Liver (tissue), 9 donors: ENCODE results near the gene CARMIL1. TPM values are rescaled to one million over a fixed set of nuclear protein-coding genes. Genes with fewer than 3 reads are reported as not detected.

Source experiments
- DNase-seq: peaks from one replicate; pipeline ENCODE4 v3.0.0-alpha.2; 2017; ENCODE audit warnings: low spot score
- H3K27ac ChIP-seq, 2 donors: one replicate each; pipeline ENCODE4 v1.7.0; 2013; ENCODE audit warnings: inconsistent platforms in 2 of 2, low read length in 2 of 2, control low read depth in 1 of 2, low read depth in 1 of 2, mild to moderate bottlenecking in 1 of 2
- H3K27me3 ChIP-seq, 4 donors: one replicate each; pipeline versions ENCODE4 v1.6.1 to v1.7.0; 2013; ENCODE audit warnings: low read length in 3 of 4, inconsistent platforms in 1 of 4, mild to moderate bottlenecking in 1 of 4, moderate library complexity in 1 of 4; ENCODE audit not compliant: control insufficient read depth in 4 of 4, insufficient read depth in 4 of 4
- H3K36me3 ChIP-seq, 4 donors: one replicate each; pipeline versions ENCODE4 v1.6.1 to v1.7.0; 2013; ENCODE audit warnings: low read length in 3 of 4, mild to moderate bottlenecking in 3 of 4, low read depth in 1 of 4, moderate library complexity in 1 of 4; ENCODE audit not compliant: control insufficient read depth in 4 of 4, insufficient read depth in 3 of 4
- H3K4me1 ChIP-seq, 4 donors: one replicate each; pipeline versions ENCODE4 v1.6.1 to v1.7.0; 2013; ENCODE audit warnings: low read length in 3 of 4, mild to moderate bottlenecking in 3 of 4, moderate library complexity in 1 of 4; ENCODE audit not compliant: control insufficient read depth in 4 of 4, insufficient read depth in 4 of 4
- H3K4me3 ChIP-seq, 3 donors: one replicate each; pipeline versions ENCODE4 v1.6.1 to v1.7.0; 2013; ENCODE audit warnings: low read length in 3 of 3, control low read depth in 1 of 3, low read depth in 1 of 3, mild to moderate bottlenecking in 1 of 3
- H3K9ac ChIP-seq, 2 donors: one replicate each; pipeline ENCODE4 v1.7.0; 2013; ENCODE audit warnings: low read length in 2 of 2, mild to moderate bottlenecking in 2 of 2, moderate library complexity in 2 of 2, control low read depth in 1 of 2, low read depth in 1 of 2
- H3K9me3 ChIP-seq, 4 donors: one replicate each; pipeline versions ENCODE4 v1.6.1 to v1.7.0; 2013; ENCODE audit warnings: low read length in 3 of 4; ENCODE audit not compliant: control insufficient read depth in 4 of 4
- FOXA1 ChIP-seq: IDR thresholded peaks from 2 replicates; pipeline ENCODE4 v1.6.1; 2016; ENCODE audit warnings: antibody characterized with exemption
- FOXA2 ChIP-seq: IDR thresholded peaks from 2 replicates; pipeline ENCODE4 v1.6.1; 2016; ENCODE audit warnings: antibody characterized with exemption
- GABPA ChIP-seq, 2 donors: IDR thresholded peaks in 1 of 2; conservative IDR thresholded peaks in 1 of 2; 2 replicates each; pipeline ENCODE4 v1.6.1; 2016; ENCODE audit warnings: antibody characterized with exemption in 2 of 2, mild to moderate bottlenecking in 1 of 2, moderate library complexity in 1 of 2
- HNF4G ChIP-seq: IDR thresholded peaks from 2 replicates; pipeline ENCODE4 v1.6.1; 2016; ENCODE audit warnings: antibody characterized with exemption
- JUND ChIP-seq, 2 donors: IDR thresholded peaks; 2 replicates each; pipeline ENCODE4 v1.6.1; 2016; ENCODE audit warnings: antibody characterized with exemption in 2 of 2
- RAD21 ChIP-seq, 2 donors: IDR thresholded peaks; 2 replicates each; pipeline ENCODE4 v1.6.1; 2016; ENCODE audit warnings: antibody characterized with exemption in 2 of 2, mild to moderate bottlenecking in 2 of 2
- RXRA ChIP-seq, 2 donors: IDR thresholded peaks; 2 replicates each; pipeline ENCODE4 v1.6.1; 2017 to 2018; ENCODE audit warnings: antibody characterized with exemption in 2 of 2, mild to moderate bottlenecking in 1 of 2
- SP1 ChIP-seq: IDR thresholded peaks from 2 replicates; pipeline ENCODE4 v1.6.1; 2018; ENCODE audit warnings: antibody characterized with exemption, mild to moderate bottlenecking
- YY1 ChIP-seq: IDR thresholded peaks from 2 replicates; pipeline ENCODE4 v1.6.1; 2016; ENCODE audit warnings: antibody characterized with exemption, mild to moderate bottlenecking
- WGBS: extraction: QIAGEN DNeasy Blood & Tissue Kit; methylation state at CpG from one replicate; pipeline ENCODE4 v1.1.7; 2013; 5-methylcytosine and 5-hydroxymethylcytosine counted together
- polyA plus RNA-seq, 2 donors: library from polyadenylated mRNA; stranded (reverse) in 1 of 2; unstranded in 1 of 2; fragments of 200-250 nt in 1 of 2; fragments of >200 nt in 1 of 2; fragmentation: Nextera tagmentation in 1 of 2; extraction: Ambion mirVana in 1 of 2; gene quantifications; one replicate each; pipeline versions ENCODE4 v1.2.1 to v1.2.3, GENCODE V29; 2013 to 2015
- total RNA-seq, 2 donors: library from RNA; depleted of rRNA; stranded (reverse); fragments of >200 nt; gene quantifications; one replicate each; pipeline ENCODE4 v1.2.3, GENCODE V29; 2014
- TF ChIP-seq, protein P1 (sequence below): IDR thresholded peaks from 2 replicates; pipeline ENCODE4 v1.6.1; 2016; ENCODE audit warnings: antibody characterized with exemption
- TF ChIP-seq, protein P2 (sequence below): fragments of 150-350 bp; IDR thresholded peaks from 2 replicates; pipeline ENCODE4 v1.5.1; 2017; ENCODE audit warnings: improper control_type of control experiment, low read depth, low read length; ENCODE audit not compliant: missing input control
- TF ChIP-seq, protein P3 (sequence below): IDR thresholded peaks from 2 replicates; pipeline ENCODE4 v1.6.1; 2016; ENCODE audit warnings: antibody characterized with exemption
- TF ChIP-seq, protein P4 (sequence below): IDR thresholded peaks from 2 replicates; pipeline ENCODE4 v1.6.1; 2016; ENCODE audit warnings: antibody characterized with exemption
- TF ChIP-seq, protein P5 (sequence below): IDR thresholded peaks from 2 replicates; pipeline ENCODE4 v1.6.1; 2016; ENCODE audit warnings: antibody characterized with exemption, mild to moderate bottlenecking
- donor health status: healthy.
- donor health status: healthy.
- donor health status: healthy.
- donor health status: healthy.
- donor health status: healthy.

CARMIL1 gene
- total and polyA plus RNA-seq, 4 donors, result 1.4 to 9.5 (median 3.5) TPM

DNA sequence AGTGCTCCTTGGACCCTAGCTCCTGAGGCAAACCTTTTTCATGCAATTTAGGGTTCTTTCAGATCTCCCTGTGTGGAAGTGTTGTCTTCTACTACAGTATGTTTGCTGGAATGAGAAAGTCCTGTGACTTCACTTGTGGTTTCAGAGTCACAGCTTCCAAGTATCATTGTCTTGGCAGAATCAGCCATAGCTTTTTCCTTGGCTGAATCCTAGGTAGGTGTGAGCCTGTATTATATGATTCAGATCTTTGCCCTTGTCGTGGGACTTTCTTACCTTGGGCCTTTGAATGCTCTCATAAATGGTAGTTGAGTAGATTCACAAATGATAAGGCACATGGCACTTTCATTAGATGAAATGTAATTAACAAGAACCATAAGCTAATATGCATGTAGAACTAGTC, 16.5 kb downstream of the CARMIL1 start:
- 79% methylated on average over 1 of the region's 1 CpG for WGBS
- H3K4me3 ChIP-seq, result no peak overlapping the region
- no peak overlapping the region for H3K9ac ChIP-seq
- no peaks in the 10 kb centered on the region for H3K4me1 ChIP-seq
- no peaks in the 10 kb centered on the region for H3K27me3 ChIP-seq
- H3K27ac ChIP-seq, result no peak overlapping the region
- H3K9me3 ChIP-seq, result no peaks in the 10 kb centered on the region
- DNase-seq, result no peak
- H3K36me3 ChIP-seq, result no peaks in the 10 kb centered on the region
- TF ChIP-seq, protein P1, sequence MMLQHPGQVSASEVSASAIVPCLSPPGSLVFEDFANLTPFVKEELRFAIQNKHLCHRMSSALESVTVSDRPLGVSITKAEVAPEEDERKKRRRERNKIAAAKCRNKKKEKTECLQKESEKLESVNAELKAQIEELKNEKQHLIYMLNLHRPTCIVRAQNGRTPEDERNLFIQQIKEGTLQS, result no peak

DNA sequence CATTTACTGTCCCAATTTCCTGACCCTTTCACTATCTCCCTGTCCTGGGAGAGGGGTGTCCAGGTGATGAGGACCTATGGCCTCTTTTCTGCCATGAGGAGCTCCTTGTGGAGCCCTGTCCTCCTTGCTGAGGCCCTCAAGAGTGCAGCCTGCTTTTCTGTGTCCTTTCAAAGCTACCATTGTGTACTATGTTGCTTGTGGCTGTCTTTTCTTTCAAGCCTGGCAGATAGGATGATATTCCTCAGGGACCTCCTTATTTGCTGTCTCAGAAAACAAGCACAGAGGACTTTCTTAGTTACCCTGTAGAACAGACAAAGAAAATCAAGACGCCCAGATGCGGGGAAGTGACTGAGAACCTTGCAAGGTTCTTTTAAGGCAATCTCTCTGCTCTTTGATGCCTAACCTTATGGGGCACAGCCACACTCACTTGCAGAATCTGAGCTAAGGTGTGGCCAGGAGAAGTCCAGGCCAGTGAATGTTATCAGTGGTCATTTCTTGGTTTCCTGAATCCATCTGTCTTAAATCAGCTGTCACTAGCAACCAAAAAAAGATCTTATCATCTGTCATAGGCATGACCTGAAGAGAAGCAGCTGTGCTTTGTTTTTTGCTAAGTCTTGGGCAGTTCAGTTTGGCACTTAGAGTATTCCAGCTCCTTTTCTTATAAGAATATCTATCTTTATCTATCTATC, 17.2 kb downstream of the CARMIL1 start:
- H3K27me3 ChIP-seq, result no peaks in the 10 kb centered on the region
- H3K4me1 ChIP-seq, result no peaks in the 10 kb centered on the region
- no peaks in the 10 kb centered on the region for H3K36me3 ChIP-seq
- no peak overlapping the region for H3K9ac ChIP-seq
- 85% methylated on average over 2 of the region's 2 CpGs for WGBS
- no peaks in the 10 kb centered on the region for H3K9me3 ChIP-seq
- TF ChIP-seq SP1, result no peak
- TF ChIP-seq YY1, result no peak
- TF ChIP-seq FOXA1, result no peak
- TF ChIP-seq, protein P1, result no peak
- TF ChIP-seq GABPA (IDR thresholded peaks at IDR 0.05 in 1 of 2, conservative IDR thresholded peaks at IDR 0.05 in 1 of 2), result no peak
- TF ChIP-seq, protein P2, sequence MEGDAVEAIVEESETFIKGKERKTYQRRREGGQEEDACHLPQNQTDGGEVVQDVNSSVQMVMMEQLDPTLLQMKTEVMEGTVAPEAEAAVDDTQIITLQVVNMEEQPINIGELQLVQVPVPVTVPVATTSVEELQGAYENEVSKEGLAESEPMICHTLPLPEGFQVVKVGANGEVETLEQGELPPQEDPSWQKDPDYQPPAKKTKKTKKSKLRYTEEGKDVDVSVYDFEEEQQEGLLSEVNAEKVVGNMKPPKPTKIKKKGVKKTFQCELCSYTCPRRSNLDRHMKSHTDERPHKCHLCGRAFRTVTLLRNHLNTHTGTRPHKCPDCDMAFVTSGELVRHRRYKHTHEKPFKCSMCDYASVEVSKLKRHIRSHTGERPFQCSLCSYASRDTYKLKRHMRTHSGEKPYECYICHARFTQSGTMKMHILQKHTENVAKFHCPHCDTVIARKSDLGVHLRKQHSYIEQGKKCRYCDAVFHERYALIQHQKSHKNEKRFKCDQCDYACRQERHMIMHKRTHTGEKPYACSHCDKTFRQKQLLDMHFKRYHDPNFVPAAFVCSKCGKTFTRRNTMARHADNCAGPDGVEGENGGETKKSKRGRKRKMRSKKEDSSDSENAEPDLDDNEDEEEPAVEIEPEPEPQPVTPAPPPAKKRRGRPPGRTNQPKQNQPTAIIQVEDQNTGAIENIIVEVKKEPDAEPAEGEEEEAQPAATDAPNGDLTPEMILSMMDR, result no peak
- TF ChIP-seq RAD21 (IDR thresholded peaks at IDR 0.05), result no peak
- no peak for TF ChIP-seq RXRA (IDR thresholded peaks at IDR 0.05)
- TF ChIP-seq, protein P3, sequence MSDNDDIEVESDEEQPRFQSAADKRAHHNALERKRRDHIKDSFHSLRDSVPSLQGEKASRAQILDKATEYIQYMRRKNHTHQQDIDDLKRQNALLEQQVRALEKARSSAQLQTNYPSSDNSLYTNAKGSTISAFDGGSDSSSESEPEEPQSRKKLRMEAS, result no peak
- TF ChIP-seq FOXA2, result no peak
- TF ChIP-seq, protein P4, sequence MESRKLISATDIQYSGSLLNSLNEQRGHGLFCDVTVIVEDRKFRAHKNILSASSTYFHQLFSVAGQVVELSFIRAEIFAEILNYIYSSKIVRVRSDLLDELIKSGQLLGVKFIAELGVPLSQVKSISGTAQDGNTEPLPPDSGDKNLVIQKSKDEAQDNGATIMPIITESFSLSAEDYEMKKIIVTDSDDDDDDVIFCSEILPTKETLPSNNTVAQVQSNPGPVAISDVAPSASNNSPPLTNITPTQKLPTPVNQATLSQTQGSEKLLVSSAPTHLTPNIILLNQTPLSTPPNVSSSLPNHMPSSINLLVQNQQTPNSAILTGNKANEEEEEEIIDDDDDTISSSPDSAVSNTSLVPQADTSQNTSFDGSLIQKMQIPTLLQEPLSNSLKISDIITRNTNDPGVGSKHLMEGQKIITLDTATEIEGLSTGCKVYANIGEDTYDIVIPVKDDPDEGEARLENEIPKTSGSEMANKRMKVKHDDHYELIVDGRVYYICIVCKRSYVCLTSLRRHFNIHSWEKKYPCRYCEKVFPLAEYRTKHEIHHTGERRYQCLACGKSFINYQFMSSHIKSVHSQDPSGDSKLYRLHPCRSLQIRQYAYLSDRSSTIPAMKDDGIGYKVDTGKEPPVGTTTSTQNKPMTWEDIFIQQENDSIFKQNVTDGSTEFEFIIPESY, result no peak
- TF ChIP-seq JUND (IDR thresholded peaks at IDR 0.05), result no peak
- no peak overlapping the region for H3K27ac ChIP-seq
- H3K4me3 ChIP-seq, result no peak overlapping the region
- no peak for DNase-seq

DNA sequence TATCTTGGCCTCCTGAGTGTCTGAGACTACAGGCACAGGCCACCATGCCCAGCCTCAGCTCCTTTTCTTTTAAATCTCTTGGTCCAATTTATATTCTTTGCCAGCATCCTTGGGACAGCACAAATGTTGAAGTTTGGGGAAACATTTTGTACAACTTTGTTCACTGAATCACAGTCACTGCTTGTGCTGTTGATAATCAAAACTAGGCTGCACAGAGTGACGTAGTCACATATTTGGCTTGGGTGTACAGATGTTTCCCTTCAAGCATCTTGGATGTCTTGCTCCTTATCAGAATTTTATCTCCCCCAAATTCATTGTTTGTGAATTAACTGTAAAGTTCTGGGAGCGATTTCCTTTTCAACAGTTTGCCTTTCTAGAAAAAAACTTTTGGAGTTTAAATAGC, 17.9 kb downstream of the CARMIL1 start:
- H3K4me1 ChIP-seq, result no peaks in the 10 kb centered on the region
- WGBS, result 71% methylated on average over 2 of the region's 2 CpGs
- TF ChIP-seq, protein P1, result no peak
- TF ChIP-seq, protein P4, result no peak
- TF ChIP-seq RAD21 (IDR thresholded peaks at IDR 0.05), result no peak
- TF ChIP-seq, protein P5, sequence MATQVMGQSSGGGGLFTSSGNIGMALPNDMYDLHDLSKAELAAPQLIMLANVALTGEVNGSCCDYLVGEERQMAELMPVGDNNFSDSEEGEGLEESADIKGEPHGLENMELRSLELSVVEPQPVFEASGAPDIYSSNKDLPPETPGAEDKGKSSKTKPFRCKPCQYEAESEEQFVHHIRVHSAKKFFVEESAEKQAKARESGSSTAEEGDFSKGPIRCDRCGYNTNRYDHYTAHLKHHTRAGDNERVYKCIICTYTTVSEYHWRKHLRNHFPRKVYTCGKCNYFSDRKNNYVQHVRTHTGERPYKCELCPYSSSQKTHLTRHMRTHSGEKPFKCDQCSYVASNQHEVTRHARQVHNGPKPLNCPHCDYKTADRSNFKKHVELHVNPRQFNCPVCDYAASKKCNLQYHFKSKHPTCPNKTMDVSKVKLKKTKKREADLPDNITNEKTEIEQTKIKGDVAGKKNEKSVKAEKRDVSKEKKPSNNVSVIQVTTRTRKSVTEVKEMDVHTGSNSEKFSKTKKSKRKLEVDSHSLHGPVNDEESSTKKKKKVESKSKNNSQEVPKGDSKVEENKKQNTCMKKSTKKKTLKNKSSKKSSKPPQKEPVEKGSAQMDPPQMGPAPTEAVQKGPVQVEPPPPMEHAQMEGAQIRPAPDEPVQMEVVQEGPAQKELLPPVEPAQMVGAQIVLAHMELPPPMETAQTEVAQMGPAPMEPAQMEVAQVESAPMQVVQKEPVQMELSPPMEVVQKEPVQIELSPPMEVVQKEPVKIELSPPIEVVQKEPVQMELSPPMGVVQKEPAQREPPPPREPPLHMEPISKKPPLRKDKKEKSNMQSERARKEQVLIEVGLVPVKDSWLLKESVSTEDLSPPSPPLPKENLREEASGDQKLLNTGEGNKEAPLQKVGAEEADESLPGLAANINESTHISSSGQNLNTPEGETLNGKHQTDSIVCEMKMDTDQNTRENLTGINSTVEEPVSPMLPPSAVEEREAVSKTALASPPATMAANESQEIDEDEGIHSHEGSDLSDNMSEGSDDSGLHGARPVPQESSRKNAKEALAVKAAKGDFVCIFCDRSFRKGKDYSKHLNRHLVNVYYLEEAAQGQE, result no peak
- TF ChIP-seq SP1, result peak; percentile 19
- no peak for TF ChIP-seq FOXA1
- TF ChIP-seq HNF4G, result no peak
- H3K4me3 ChIP-seq, result no peak overlapping the region
- no peak overlapping the region for H3K27ac ChIP-seq
- H3K9ac ChIP-seq, result no peak overlapping the region
- no peaks in the 10 kb centered on the region for H3K36me3 ChIP-seq
- H3K9me3 ChIP-seq, result no peaks in the 10 kb centered on the region
- DNase-seq, result no peak
- H3K27me3 ChIP-seq, result no peaks in the 10 kb centered on the region
